ENCODE results near the gene ETFA. TPM values are rescaled to one million over a fixed set of nuclear protein-coding genes. Genes with fewer than 3 reads are reported as not detected.
A peak's percentile ranks its signal among the peaks of the same experiment; 100 is the strongest.

Gene ETFA
- polyA plus RNA-seq, 2 of the 4 experiments (the other 2 are of a cell fraction), result 243 to 412 TPM

DNA sequence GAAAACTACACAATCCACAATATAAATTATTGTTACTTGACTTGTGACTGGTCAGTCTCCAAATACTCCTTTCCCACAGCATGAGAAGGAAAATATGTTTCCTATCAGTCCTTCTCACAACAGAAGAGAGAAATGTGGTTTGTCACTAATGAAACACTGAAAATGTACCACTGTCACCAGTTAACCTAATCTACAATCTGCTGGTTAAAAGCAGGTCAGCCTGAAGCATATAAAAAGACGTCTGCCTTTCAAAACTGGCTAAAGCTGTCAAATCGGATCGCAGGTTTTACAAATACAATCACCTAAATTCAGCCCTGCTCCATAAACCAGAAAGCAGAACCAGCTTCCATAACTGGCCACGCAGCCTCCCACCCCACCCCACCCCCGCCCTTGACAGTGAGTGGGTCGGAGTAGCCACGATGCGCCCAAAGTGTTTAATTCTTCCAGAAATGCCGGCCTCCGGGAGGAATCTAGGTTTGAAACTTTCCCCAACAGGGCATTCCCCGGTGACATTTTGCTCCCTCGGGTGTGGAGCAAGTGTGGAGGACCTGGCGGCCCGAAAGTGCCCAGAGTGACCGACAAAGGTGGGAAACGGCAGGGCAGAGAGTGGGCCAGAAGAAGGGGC, 682 bp downstream of the ETFA start:
- ChIA-PET CTCF (interaction anchor here (0.6 to 3.5 kb wide), 7 partner anchors 18 to 100 kb away, joined by 3 to 16 read pairs (median 4); no protein-coding TSS in a partner anchor), POLR2A (interaction anchor here (0.8 to 5.9 kb wide), 2 partner anchors 10 to 25 kb away, joined by 3 to 61 read pairs; partner anchors contain the start of gene ISL2)
- ATAC-seq (peak; percentile 22 to 23; a peak in 5 of 6 replicates), FAIRE-seq (no peak), DNase-seq (ENCODE audit: low read depth in 1 of 2, low spot score in 1 of 2) (peak in 1 of 2 experiments; percentile 46)
- peak overlapping the region; percentile 66 for H3K4me3 ChIP-seq
- peaks cover 56% of the 10 kb centered on the region for H3K4me1 ChIP-seq
- H3K4me2 ChIP-seq, result peak overlapping the region; percentile 82
- under 1% methylated on average over 15 of the region's 16 CpGs for WGBS (ENCODE audit: missing lambda C conversion rate)
- TF ChIP-seq GATA3 (IDR thresholded peaks at IDR 0.05; ENCODE audit: borderline replicate concordance), result 0 out of 2 replicates have a peak, but pooled peaks have one; percentile 18
- no peak for TF ChIP-seq RFX5 (IDR thresholded peaks at IDR 0.05)
- TF ChIP-seq HOXA7 (CRISPR knock-in tag; IDR thresholded peaks at IDR 0.05), result no peak
- TF ChIP-seq ZFP36 (IDR thresholded peaks at IDR 0.05; ENCODE audit: borderline replicate concordance, partially characterized antibody), result no peak
- TF ChIP-seq, protein P1, sequence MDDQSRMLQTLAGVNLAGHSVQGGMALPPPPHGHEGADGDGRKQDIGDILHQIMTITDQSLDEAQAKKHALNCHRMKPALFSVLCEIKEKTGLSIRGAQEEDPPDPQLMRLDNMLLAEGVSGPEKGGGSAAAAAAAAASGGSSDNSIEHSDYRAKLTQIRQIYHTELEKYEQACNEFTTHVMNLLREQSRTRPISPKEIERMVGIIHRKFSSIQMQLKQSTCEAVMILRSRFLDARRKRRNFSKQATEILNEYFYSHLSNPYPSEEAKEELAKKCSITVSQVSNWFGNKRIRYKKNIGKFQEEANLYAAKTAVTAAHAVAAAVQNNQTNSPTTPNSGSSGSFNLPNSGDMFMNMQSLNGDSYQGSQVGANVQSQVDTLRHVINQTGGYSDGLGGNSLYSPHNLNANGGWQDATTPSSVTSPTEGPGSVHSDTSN (IDR thresholded peaks at IDR 0.05), result no peak
- no peak for TF ChIP-seq SMC3 (IDR thresholded peaks at IDR 0.05)
- no peak for TF ChIP-seq PHF8 (IDR thresholded peaks at IDR 0.05; ENCODE audit: borderline replicate concordance, low read depth)
- TF ChIP-seq HDAC2 (IDR thresholded peaks at IDR 0.05), result no peak
- no peaks in the 10 kb centered on the region for H3K9me3 ChIP-seq
- peak overlapping the region; percentile 87 to 94 for H3K27ac ChIP-seq

DNA sequence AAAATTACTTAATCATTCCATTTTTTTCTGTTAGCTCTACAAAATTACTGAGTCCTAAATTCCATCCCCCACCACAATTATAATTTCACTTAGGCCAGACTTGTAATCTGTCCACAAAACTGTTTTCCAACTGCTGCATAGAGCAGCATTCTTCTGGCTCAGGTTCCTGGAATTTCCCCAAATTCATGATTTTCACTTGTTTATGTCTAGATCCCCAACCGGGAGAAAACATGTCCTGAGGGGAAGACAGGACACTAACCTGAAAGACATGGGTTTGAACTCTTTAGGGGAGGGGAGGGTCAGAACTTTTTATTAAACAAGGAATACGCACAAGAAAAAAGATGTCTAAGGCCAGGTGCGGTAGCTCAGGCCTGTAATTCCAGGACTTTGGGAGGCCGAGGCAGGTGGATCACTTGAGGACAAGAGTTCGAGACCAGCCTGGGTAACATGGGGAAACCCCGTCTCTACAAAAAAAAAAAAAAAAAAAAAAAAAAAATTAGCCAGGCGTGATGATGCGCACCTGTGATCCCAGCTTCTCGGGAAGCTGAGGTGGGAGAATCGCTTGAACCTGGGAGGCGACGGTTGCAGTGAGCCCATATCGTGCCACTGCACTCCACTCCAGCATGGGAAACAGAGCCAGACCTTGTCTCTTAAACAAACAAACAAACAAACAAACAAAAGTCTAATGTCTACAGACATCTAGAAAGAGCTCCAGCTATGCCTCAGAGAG, 1.5 kb downstream of the ETFA start:
- Histone ChIP-seq H3K27ac (peak overlapping the region in 1 of 2 experiments; percentile 94; a peak in 3 of 6 replicates), H3K4me1 (peaks cover 51% of the 10 kb centered on the region), H3K9me3 (no peaks in the 10 kb centered on the region), H3K4me3 (peak overlapping the region; percentile 66), H3K4me2 (peak overlapping the region; percentile 82)
- DNase-seq (ENCODE audit: low read depth in 1 of 2, low spot score in 1 of 2) (no peak), ATAC-seq (no peak), FAIRE-seq (no peak)
- ChIA-PET POLR2A (interaction anchor here (0.8 to 5.9 kb wide), 2 partner anchors 9 to 26 kb away, joined by 3 to 61 read pairs; partner anchors contain the start of gene ISL2), CTCF (interaction anchor here (0.5 to 3.5 kb wide), 10 partner anchors 9 to 116 kb away, joined by 3 to 16 read pairs (median 4); no protein-coding TSS in a partner anchor)
- TF ChIP-seq MYC (IDR thresholded peaks at IDR 0.05; ENCODE audit: borderline replicate concordance, low read length), result 0 out of 2 replicates have a peak, but pooled peaks have one; percentile 32
- no peak for TF ChIP-seq TP53 (CRISPR knock-in tag; IDR thresholded peaks at IDR 0.05)
- TF ChIP-seq HOXA7 (CRISPR knock-in tag; IDR thresholded peaks at IDR 0.05), result no peak
- no peak for TF ChIP-seq HDAC2 (IDR thresholded peaks at IDR 0.05)
- 85% methylated on average over 13 of the region's 13 CpGs for WGBS (ENCODE audit: missing lambda C conversion rate)

DNA sequence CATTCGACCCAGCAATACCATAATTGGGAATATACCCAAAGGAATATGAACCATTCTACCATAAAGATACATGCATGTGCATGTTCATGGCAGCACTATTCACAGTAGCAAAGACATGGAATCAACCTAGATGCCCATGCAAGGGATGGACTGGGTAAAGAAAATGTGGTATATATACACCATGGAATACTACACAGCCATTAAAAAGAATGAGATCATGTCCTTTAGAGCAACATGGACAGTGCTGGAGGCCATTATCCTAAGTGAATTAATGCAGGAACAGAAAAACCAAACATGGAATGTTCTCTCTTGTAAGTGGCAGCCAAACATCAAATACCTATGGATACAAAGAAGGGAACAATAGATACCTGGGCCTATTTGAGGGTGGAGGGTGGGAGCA, 7.4 kb downstream of the ETFA start:
- ChIA-PET CTCF (no interaction called here), POLR2A (no interaction called here)
- 93% methylated on average over 1 of the region's 1 CpG for WGBS (ENCODE audit: missing lambda C conversion rate)
- Histone ChIP-seq H3K9me3 (no peaks in the 10 kb centered on the region), H3K4me1 (peaks cover 16% of the 10 kb centered on the region), H3K4me3 (no peak overlapping the region), H3K27ac (no peak overlapping the region), H3K4me2 (no peak overlapping the region)
- FAIRE-seq, result no peak
- no peak for DNase-seq (ENCODE audit: low read depth in 1 of 2, low spot score in 1 of 2)
- TF ChIP-seq, protein P2, sequence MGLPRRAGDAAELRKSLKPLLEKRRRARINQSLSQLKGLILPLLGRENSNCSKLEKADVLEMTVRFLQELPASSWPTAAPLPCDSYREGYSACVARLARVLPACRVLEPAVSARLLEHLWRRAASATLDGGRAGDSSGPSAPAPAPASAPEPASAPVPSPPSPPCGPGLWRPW (IDR thresholded peaks at IDR 0.05), result no peak
- TF ChIP-seq, protein P3, sequence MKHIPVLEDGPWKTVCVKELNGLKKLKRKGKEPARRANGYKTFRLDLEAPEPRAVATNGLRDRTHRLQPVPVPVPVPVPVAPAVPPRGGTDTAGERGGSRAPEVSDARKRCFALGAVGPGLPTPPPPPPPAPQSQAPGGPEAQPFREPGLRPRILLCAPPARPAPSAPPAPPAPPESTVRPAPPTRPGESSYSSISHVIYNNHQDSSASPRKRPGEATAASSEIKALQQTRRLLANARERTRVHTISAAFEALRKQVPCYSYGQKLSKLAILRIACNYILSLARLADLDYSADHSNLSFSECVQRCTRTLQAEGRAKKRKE (CRISPR knock-in tag; IDR thresholded peaks at IDR 0.05; ENCODE audit: low read depth), result no peak
- TF ChIP-seq RNF2 (IDR thresholded peaks at IDR 0.05; ENCODE audit: borderline replicate concordance, low read depth), result no peak
- no peak for TF ChIP-seq CHD4 (IDR thresholded peaks at IDR 0.05; ENCODE audit: borderline replicate concordance)
- TF ChIP-seq SREBF2 (IDR thresholded peaks at IDR 0.05), result no peak
- no peak for TF ChIP-seq ZC3H11A (IDR thresholded peaks at IDR 0.05)
- no peak for TF ChIP-seq FOSL2 (IDR thresholded peaks at IDR 0.05)
- no peak for TF ChIP-seq FOSL2 (CRISPR knock-in tag; IDR thresholded peaks at IDR 0.05)
- no peak for ATAC-seq

Measured in A549 (cell line).